LNCaP clone FGC (cell line): ENCODE results near the gene ACTN1.
"Not testable (repeated sequence)": the region's sequence is repeated elsewhere in the genome, so short reads cannot be mapped to it uniquely, and the experiment has no call there.

ENCODE experiments used
- DNase-seq: peaks from one replicate; pipeline ENCODE4 v3.0.0-alpha.2; 2011; ENCODE audit warnings: low read depth
- H3K4me3 ChIP-seq: 2 replicates; pipeline ENCODE4 v1.5.1; 2011; ENCODE audit warnings: mild to moderate bottlenecking, low read depth, low read length, control low read depth
- CTCF ChIP-seq: IDR thresholded peaks from 2 replicates; pipeline ENCODE4 v1.5.1; 2012; ENCODE audit warnings: mild to moderate bottlenecking; ENCODE audit not compliant: control insufficient read depth, insufficient read depth; ENCODE audit errors: extremely low read depth

The ACTN1 gene

GRCh38 chr14:68979021-68979721, at the start of gene ACTN1:
ACTN1 (minus strand) TSS chr14:68979302; CDS start chr14:68979056, 246 bp downstream.
- peak within 1 kb of the TSS; percentile 59 for H3K4me3 ChIP-seq
- TF ChIP-seq CTCF: no peak
- peak; percentile 92 for DNase-seq

- H3K4me3 ChIP-seq: no peak overlapping the region
- TF ChIP-seq CTCF: no peak
- no peak for DNase-seq
Measured at GRCh38 chr14:69027242-69027913, 48.3 kb upstream of the ACTN1 start.

DNA sequence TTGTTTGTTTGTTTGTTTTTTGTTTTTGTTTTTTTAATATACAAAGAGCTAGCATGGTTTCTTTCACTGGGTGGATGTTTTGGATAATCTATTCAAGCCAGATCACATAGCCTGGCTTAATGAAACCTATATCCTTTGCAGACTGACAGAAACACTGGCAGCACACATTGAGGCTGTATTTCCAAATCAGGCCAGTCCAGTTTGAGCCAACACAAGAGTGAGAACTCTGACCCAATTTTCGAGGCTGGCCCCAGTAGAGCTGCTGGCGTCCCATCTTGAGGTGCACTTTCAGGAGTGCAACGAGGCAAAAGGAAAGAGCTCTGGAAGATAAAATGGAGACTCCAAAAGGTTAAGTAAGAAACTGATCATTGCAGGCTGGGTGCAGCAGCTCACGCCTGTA, 43.9 kb upstream of the ACTN1 start:
- no peak overlapping the region for H3K4me3 ChIP-seq
- no peak for DNase-seq
- no peak for TF ChIP-seq CTCF

- not testable (repeated sequence) for H3K4me3 ChIP-seq, DNase-seq
Measured at GRCh38 chr14:69022093-69022492, 43.0 kb upstream of the ACTN1 start.

DNA sequence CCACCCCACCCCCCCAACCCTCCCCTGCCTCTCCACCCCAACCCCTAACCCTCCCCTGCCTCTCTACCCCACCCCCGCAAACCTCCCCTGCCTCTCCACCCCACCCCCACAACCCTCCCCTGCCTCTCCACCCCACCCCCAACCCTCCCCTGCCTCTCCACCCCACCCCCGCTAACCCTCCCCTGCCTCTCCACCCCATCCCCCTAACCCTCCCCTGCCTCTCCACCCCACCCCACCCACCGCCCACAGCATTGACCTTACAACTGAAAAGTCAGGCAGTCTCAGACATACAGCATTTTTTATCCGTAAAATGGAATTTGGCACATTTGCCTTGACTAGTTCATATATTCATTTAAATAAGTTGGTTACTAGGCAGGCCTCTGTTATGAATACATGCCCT, 38.6 kb upstream of the ACTN1 start:
- no peak overlapping the region for H3K4me3 ChIP-seq
- DNase-seq: no peak
- no peak for TF ChIP-seq CTCF

GRCh38 chr14:69014829-69015259, 35.7 kb upstream of the ACTN1 start:
- H3K4me3 ChIP-seq: no peak overlapping the region
- TF ChIP-seq CTCF: no peak
- no peak for DNase-seq

- TF ChIP-seq CTCF: no peak
- H3K4me3 ChIP-seq: no peak overlapping the region
- DNase-seq: peak; percentile 95
Measured at GRCh38 chr14:69013943-69014782, 35.1 kb upstream of the ACTN1 start.
